CD4-positive, alpha-beta T cell treated with Interleukin-12 subunit alpha and Interleukin-12 subunit beta, for 1 hour (primary cell): ENCODE data around the gene UBE3D.
"Not testable (repeated sequence)": the region's sequence is repeated elsewhere in the genome, so short reads cannot be mapped to it uniquely, and the experiment has no call there.

Experiments
- DNase-seq: peaks from one replicate; pipeline ENCODE4 v3.0.0-alpha.2; 2020

The UBE3D gene

GRCh38 chr6:83053678-83054077, 12.0 kb downstream of the UBE3D start:
- DNase-seq, result no peak

- DNase-seq, result no peak
Observed at GRCh38 chr6:83051377-83052172, 14.1 kb downstream of the UBE3D start.

GRCh38 chr6:83047065-83047754, 18.4 kb downstream of the UBE3D start:
- no peak for DNase-seq

GRCh38 chr6:83044091-83044768, 21.4 kb downstream of the UBE3D start:
- no peak for DNase-seq

GRCh38 chr6:83042467-83043053, 23.1 kb downstream of the UBE3D start:
- no peak for DNase-seq

- DNase-seq, result no peak
Observed at GRCh38 chr6:83038246-83038645, 27.4 kb downstream of the UBE3D start.

GRCh38 chr6:83031689-83032088, 34.0 kb downstream of the UBE3D start:
- no peak for DNase-seq

GRCh38 chr6:83019741-83020140, 45.9 kb downstream of the UBE3D start:
- no peak for DNase-seq

GRCh38 chr6:83011131-83011530, 54.5 kb downstream of the UBE3D start:
- DNase-seq, result not testable (repeated sequence)

GRCh38 chr6:83008626-83009025, 57.0 kb downstream of the UBE3D start:
- DNase-seq, result no peak

- no peak for DNase-seq
Observed at GRCh38 chr6:83006270-83006905, 59.3 kb downstream of the UBE3D start.

- no peak for DNase-seq
Observed at GRCh38 chr6:82996156-82996555, 69.5 kb downstream of the UBE3D start.

- no peak for DNase-seq
Observed at GRCh38 chr6:82995066-82995465, 70.6 kb downstream of the UBE3D start.

GRCh38 chr6:82989736-82990290, 75.8 kb downstream of the UBE3D start:
- no peak for DNase-seq

GRCh38 chr6:82988930-82989351, 76.7 kb downstream of the UBE3D start:
- DNase-seq, result no peak

GRCh38 chr6:82987951-82988350, 77.7 kb downstream of the UBE3D start:
- no peak for DNase-seq

GRCh38 chr6:82987416-82987815, 78.2 kb downstream of the UBE3D start:
- DNase-seq, result no peak

- DNase-seq, result no peak
Observed at GRCh38 chr6:82984720-82985119, 80.9 kb downstream of the UBE3D start.

GRCh38 chr6:82980086-82980485, 85.6 kb downstream of the UBE3D start:
- no peak for DNase-seq

- DNase-seq, result no peak
Observed at GRCh38 chr6:82979657-82980056, 86.0 kb downstream of the UBE3D start.

GRCh38 chr6:82978362-82978945, 87.2 kb downstream of the UBE3D start:
- DNase-seq, result no peak

- no peak for DNase-seq
Observed at GRCh38 chr6:82976179-82976578, 89.5 kb downstream of the UBE3D start.
